PC-9 (cell line): ENCODE measurements around the gene MUSK.
A peak's percentile ranks its signal among the peaks of the same experiment; 100 is the strongest.

Experiments
- CTCF ChIP-seq: fragments of 200-600 bp; sonication (generic); conservative IDR thresholded peaks from 2 replicates; pipeline ENCODE4 v1.6.1; 2017; ENCODE audit warnings: mixed run types, antibody characterized with exemption, mild to moderate bottlenecking, moderate library complexity
- EZH2 ChIP-seq: fragments of 200-600 bp; sonication (generic); IDR thresholded peaks from 2 replicates; pipeline ENCODE4 v1.8.0; 2017; ENCODE audit warnings: antibody characterized with exemption, low read depth

DNA sequence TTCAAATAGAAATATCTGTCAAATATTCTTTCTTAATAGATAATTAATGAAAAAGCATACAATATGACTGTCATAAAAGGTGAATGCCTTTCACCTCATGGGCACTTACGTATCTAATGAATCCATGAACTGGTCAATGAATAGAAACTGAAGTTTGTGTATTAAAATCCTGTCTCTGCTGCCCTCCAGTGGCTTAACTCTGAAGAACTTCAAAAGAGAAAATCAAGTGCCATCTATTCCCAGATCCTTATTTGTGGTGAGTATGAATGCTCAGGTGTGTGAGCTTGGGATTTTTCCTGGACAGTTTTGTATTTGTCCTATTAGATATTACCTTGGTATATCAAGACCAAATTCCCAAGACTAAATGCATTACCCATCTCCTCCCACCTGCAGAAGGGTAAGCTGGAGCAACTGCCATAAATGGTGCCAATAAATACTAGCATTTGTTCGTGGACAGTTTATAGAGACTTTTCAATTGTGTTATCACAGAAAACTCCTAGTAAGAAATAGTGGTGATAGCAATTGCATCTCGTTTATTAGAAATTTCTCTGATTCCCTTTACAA, 45.0 kb upstream of the MUSK start:
- TF ChIP-seq CTCF (peak; percentile 87), EZH2 (no peak)
